WI38 (cell line): ENCODE results near the gene ACAP1.

Experiments
- H3K4me3 ChIP-seq: 2 replicates; pipeline ENCODE4 v1.5.1; 2011; ENCODE audit warnings: low read depth, mild to moderate bottlenecking, control low read depth, low read length
- TF ChIP-seq, protein P1 (sequence below): IDR thresholded peaks from 2 replicates; pipeline ENCODE4 v1.5.1; 2012; ENCODE audit warnings: low read depth, mild to moderate bottlenecking, control low read depth, low read length

The ACAP1 gene

DNA sequence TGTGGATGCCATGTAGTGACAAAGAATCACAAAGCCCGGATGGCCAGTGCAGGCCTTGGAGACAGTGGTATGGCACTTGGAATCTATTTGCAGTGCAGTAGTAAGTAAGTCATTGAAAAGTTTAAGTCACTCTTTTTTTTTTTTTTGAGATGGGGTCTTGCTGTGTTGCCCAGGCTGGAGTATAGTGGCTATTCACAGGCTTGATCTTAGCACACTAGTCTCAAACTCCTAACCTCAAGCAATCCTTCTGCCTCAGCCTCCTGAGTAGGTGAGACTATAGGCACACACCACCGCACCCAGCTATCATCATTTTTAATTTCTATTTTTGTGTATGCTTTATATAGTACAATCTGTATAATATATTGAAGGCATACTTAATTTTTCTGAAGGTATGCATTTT, 62.3 kb downstream of the ACAP1 start:
- TF ChIP-seq, protein P1, sequence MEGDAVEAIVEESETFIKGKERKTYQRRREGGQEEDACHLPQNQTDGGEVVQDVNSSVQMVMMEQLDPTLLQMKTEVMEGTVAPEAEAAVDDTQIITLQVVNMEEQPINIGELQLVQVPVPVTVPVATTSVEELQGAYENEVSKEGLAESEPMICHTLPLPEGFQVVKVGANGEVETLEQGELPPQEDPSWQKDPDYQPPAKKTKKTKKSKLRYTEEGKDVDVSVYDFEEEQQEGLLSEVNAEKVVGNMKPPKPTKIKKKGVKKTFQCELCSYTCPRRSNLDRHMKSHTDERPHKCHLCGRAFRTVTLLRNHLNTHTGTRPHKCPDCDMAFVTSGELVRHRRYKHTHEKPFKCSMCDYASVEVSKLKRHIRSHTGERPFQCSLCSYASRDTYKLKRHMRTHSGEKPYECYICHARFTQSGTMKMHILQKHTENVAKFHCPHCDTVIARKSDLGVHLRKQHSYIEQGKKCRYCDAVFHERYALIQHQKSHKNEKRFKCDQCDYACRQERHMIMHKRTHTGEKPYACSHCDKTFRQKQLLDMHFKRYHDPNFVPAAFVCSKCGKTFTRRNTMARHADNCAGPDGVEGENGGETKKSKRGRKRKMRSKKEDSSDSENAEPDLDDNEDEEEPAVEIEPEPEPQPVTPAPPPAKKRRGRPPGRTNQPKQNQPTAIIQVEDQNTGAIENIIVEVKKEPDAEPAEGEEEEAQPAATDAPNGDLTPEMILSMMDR: no peak
- H3K4me3 ChIP-seq: no peak overlapping the region
